Suprapubic skin (tissue), 4 donors: ENCODE measurements around the gene C14orf180. TPM values are rescaled to one million over a fixed set of nuclear protein-coding genes. Genes with fewer than 3 reads are reported as not detected.

Experiments used
- DNase-seq, 2 donors: peaks; one replicate each; pipeline ENCODE4 v3.0.0-alpha.2; 2019; ENCODE audit warnings: low spot score in 2 of 2
- H3K27ac ChIP-seq: fragments of 200-600 bp; sonication (generic); one replicate; pipeline ENCODE4 v1.5.1; 2019
- H3K27me3 ChIP-seq: fragments of 200-600 bp; sonication (generic); one replicate; pipeline ENCODE4 v1.5.1; 2019
- H3K36me3 ChIP-seq: fragments of 200-600 bp; sonication (generic); one replicate; pipeline ENCODE4 v1.5.1; 2019
- H3K4me1 ChIP-seq: fragments of 200-600 bp; sonication (generic); one replicate; pipeline ENCODE4 v1.5.1; 2019
- H3K4me3 ChIP-seq: fragments of 200-600 bp; sonication (generic); one replicate; pipeline ENCODE4 v1.5.1; 2019; ENCODE audit warnings: mild to moderate bottlenecking
- H3K9me3 ChIP-seq: fragments of 200-600 bp; sonication (generic); one replicate; pipeline ENCODE4 v1.5.1; 2019
- CTCF ChIP-seq, 2 donors: fragments of 200-600 bp in 1 of 2; fragments of 450-650 bp in 1 of 2; sonication (generic) in 1 of 2; IDR thresholded peaks; one replicate each; pipeline ENCODE4 v1.5.1; 2016 to 2019; ENCODE audit warnings: antibody characterized with exemption in 2 of 2, mild to moderate bottlenecking in 1 of 2, moderate library complexity in 1 of 2
- EP300 ChIP-seq: sonication (generic); formaldehyde crosslinking; IDR thresholded peaks from one replicate; pipeline ENCODE4 v1.6.1; 2017; ENCODE audit warnings: antibody characterized with exemption
- POLR2A ChIP-seq, 2 donors: fragments of 450-650 bp; IDR thresholded peaks; one replicate each; pipeline ENCODE4 v1.6.1; 2017; ENCODE audit warnings: antibody characterized with exemption in 2 of 2, mild to moderate bottlenecking in 2 of 2, moderate library complexity in 2 of 2
- POLR2AphosphoS5 ChIP-seq, 3 donors: sonication (generic); formaldehyde crosslinking; IDR thresholded peaks; one replicate each; pipeline ENCODE4 v1.6.1; 2017; ENCODE audit warnings: antibody characterized with exemption in 3 of 3
- WGBS: methylation state at CpG from one replicate; pipeline ENCODE4 v1.1.5; 2018; 5-methylcytosine and 5-hydroxymethylcytosine counted together
- total RNA-seq, 4 donors: library from RNA; depleted of rRNA; stranded (reverse); fragments of >200 nt; gene quantifications; one replicate each; pipeline ENCODE4 v1.1.0, GENCODE V29; 2016

The C14orf180 gene
- total RNA-seq, 4 donors from 2014 or later = 0.30 to 3.9 TPM; not detected in 2

GRCh38 chr14:104595116-104595675, 15.6 kb downstream of the C14orf180 start:
- 89% methylated on average over 7 of the region's 14 CpGs for WGBS

GRCh38 chr14:104595911-104596450, 16.4 kb downstream of the C14orf180 start:
- 83% methylated on average over 1 of the region's 6 CpGs for WGBS
- no peak for TF ChIP-seq POLR2A (IDR thresholded peaks at IDR 0.05)
- TF ChIP-seq EP300 = no peak
- TF ChIP-seq CTCF (IDR thresholded peaks at IDR 0.05) = no peak
- TF ChIP-seq POLR2AphosphoS5 (IDR thresholded peaks at IDR 0.05) = no peak
- Histone ChIP-seq H3K4me1 (no peaks in the 10 kb centered on the region), H3K36me3 (no peaks in the 10 kb centered on the region), H3K9me3 (no peaks in the 10 kb centered on the region), H3K4me3 (no peak overlapping the region), H3K27ac (no peak overlapping the region), H3K27me3 (peaks cover 69% of the 10 kb centered on the region)
- DNase-seq = no peak

More at GRCh38 chr14:104595116-104595675, 15.6 kb downstream of the C14orf180 start:
- Histone ChIP-seq H3K4me3 (no peak overlapping the region), H3K4me1 (no peaks in the 10 kb centered on the region), H3K27ac (no peak overlapping the region), H3K36me3 (no peaks in the 10 kb centered on the region), H3K27me3 (peaks cover 62% of the 10 kb centered on the region), H3K9me3 (no peaks in the 10 kb centered on the region)
- DNase-seq = no peak
- TF ChIP-seq EP300 (no peak), POLR2AphosphoS5 (IDR thresholded peaks at IDR 0.05) (no peak), CTCF (IDR thresholded peaks at IDR 0.05) (no peak)

- no peak for DNase-seq
- no peaks in the 10 kb centered on the region for H3K36me3 ChIP-seq
- no peaks in the 10 kb centered on the region for H3K9me3 ChIP-seq
- H3K4me3 ChIP-seq = no peak overlapping the region
- TF ChIP-seq POLR2AphosphoS5 (IDR thresholded peaks at IDR 0.05) (no peak), POLR2A (IDR thresholded peaks at IDR 0.05) (no peak), EP300 (no peak), CTCF (IDR thresholded peaks at IDR 0.05) (no peak)
- WGBS = 91% methylated on average over 5 of the region's 11 CpGs
- H3K27ac ChIP-seq = no peak overlapping the region
- no peaks in the 10 kb centered on the region for H3K4me1 ChIP-seq
- H3K27me3 ChIP-seq = peaks cover 69% of the 10 kb centered on the region
Measured at GRCh38 chr14:104596451-104596918, 16.9 kb downstream of the C14orf180 start.

- no peak overlapping the region for H3K27ac ChIP-seq
- no CpG with 5 or more reads among the region's 21 CpGs for WGBS
- no peak for DNase-seq
- no peaks in the 10 kb centered on the region for H3K36me3 ChIP-seq
- TF ChIP-seq CTCF (IDR thresholded peaks at IDR 0.05) = no peak
- no peak for TF ChIP-seq EP300
- TF ChIP-seq POLR2AphosphoS5 (IDR thresholded peaks at IDR 0.05) = no peak
- no peak for TF ChIP-seq POLR2A (IDR thresholded peaks at IDR 0.05)
- H3K9me3 ChIP-seq = no peaks in the 10 kb centered on the region
- peaks cover 70% of the 10 kb centered on the region for H3K27me3 ChIP-seq
- H3K4me3 ChIP-seq = no peak overlapping the region
- H3K4me1 ChIP-seq = no peaks in the 10 kb centered on the region
Measured at GRCh38 chr14:104596927-104597351, 17.4 kb downstream of the C14orf180 start.

- no CpG with 5 or more reads among the region's 11 CpGs for WGBS
- no peaks in the 10 kb centered on the region for H3K4me1 ChIP-seq
- DNase-seq = no peak
- no peak overlapping the region for H3K4me3 ChIP-seq
- TF ChIP-seq POLR2AphosphoS5 (IDR thresholded peaks at IDR 0.05) = no peak
- no peak for TF ChIP-seq CTCF (IDR thresholded peaks at IDR 0.05)
- TF ChIP-seq EP300 = no peak
- no peak for TF ChIP-seq POLR2A (IDR thresholded peaks at IDR 0.05)
- H3K36me3 ChIP-seq = no peaks in the 10 kb centered on the region
- H3K9me3 ChIP-seq = no peaks in the 10 kb centered on the region
- H3K27ac ChIP-seq = no peak overlapping the region
- H3K27me3 ChIP-seq = peaks cover 77% of the 10 kb centered on the region
Measured at GRCh38 chr14:104597576-104597975, 18.0 kb downstream of the C14orf180 start.
